ENCODE results near the gene JADE3. TPM values are rescaled to one million over a fixed set of nuclear protein-coding genes. Genes with fewer than 3 reads are reported as not detected.
"Not testable (repeated sequence)": the region's sequence is repeated elsewhere in the genome, so short reads cannot be mapped to it uniquely, and the experiment has no call there.

Gene JADE3
- total RNA-seq, 1 experiment from 2014 or later = 17.0 TPM

DNA sequence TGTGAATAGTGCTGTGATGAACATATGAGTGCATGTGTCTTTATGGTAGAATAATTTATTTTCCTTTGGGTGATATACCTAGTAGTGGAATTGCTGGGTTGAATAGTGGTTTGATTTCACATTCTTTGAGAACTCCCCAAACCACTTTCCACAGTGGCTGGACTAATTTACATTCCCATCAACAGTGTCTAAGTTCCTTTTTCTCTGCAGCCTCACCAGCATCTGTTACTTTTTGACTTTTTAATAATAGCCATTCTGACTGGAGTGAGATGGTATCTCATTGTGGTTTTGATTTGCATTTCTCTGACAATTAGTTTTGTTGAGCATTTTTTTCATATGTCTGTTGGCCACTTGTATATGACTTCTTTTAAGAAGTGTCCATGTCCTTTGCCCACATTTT lies 29.1 kb downstream of the JADE3 start:
- TF ChIP-seq, protein P1, sequence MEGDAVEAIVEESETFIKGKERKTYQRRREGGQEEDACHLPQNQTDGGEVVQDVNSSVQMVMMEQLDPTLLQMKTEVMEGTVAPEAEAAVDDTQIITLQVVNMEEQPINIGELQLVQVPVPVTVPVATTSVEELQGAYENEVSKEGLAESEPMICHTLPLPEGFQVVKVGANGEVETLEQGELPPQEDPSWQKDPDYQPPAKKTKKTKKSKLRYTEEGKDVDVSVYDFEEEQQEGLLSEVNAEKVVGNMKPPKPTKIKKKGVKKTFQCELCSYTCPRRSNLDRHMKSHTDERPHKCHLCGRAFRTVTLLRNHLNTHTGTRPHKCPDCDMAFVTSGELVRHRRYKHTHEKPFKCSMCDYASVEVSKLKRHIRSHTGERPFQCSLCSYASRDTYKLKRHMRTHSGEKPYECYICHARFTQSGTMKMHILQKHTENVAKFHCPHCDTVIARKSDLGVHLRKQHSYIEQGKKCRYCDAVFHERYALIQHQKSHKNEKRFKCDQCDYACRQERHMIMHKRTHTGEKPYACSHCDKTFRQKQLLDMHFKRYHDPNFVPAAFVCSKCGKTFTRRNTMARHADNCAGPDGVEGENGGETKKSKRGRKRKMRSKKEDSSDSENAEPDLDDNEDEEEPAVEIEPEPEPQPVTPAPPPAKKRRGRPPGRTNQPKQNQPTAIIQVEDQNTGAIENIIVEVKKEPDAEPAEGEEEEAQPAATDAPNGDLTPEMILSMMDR (IDR thresholded peaks at IDR 0.05; ENCODE audit: unreplicated experiment) = no peak
- no peak for DNase-seq
- Mint-ChIP-seq H3K4me1 (ENCODE audit: low read depth, unreplicated experiment) (peaks cover 10% of the 10 kb centered on the region), H3K9me3 (ENCODE audit: low read depth, unreplicated experiment) (no peaks in the 10 kb centered on the region), H3K27me3 (ENCODE audit: unreplicated experiment) (no peaks in the 10 kb centered on the region), H3K4me3 (ENCODE audit: low read depth, unreplicated experiment) (no peak overlapping the region), H3K27ac (ENCODE audit: unreplicated experiment) (no peak overlapping the region), H3K36me3 (ENCODE audit: insufficient read depth, unreplicated experiment) (no peaks in the 10 kb centered on the region)
- intact Hi-C loops (cut with micrococcal nuclease; ENCODE audit: unreplicated experiment) = no loop called here
- BruUV-seq (replicated peaks) = no TSS peak
- CTCF ChIA-PET = no interaction called here

DNA sequence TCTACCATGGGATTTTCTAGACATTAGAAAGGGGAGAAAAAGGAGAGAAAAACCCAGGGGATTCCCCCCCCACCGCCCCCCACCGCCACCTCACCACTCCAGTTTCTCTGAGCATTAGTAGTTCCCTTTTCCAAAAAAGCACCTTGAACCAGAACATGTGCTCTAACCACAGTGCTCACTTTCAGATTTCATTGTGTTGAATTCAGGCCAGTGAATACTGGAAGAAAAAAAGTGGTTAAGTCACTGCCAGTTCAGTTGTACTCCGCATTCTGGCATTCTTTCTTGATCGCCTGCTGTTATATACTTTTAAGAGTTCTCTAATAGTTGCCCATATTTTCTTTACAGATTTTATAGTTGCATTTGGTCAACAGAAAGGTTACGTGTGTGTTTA lies 40.9 kb downstream of the JADE3 start:
- intact Hi-C loops (cut with micrococcal nuclease; ENCODE audit: unreplicated experiment) = no loop called here
- no peaks in the 10 kb centered on the region for H3K9me3 Mint-ChIP-seq (ENCODE audit: low read depth, unreplicated experiment)
- CTCF ChIA-PET = no interaction called here
- DNase-seq = no peak
- H3K4me3 Mint-ChIP-seq (ENCODE audit: low read depth, unreplicated experiment) = no peak overlapping the region
- BruUV-seq (replicated peaks) = no TSS peak
- no peaks in the 10 kb centered on the region for H3K36me3 Mint-ChIP-seq (ENCODE audit: insufficient read depth, unreplicated experiment)
- TF ChIP-seq, protein P1 (IDR thresholded peaks at IDR 0.05; ENCODE audit: unreplicated experiment) = no peak
- no peaks in the 10 kb centered on the region for H3K27me3 Mint-ChIP-seq (ENCODE audit: unreplicated experiment)
- no peak overlapping the region for H3K27ac Mint-ChIP-seq (ENCODE audit: unreplicated experiment)
- H3K4me1 Mint-ChIP-seq (ENCODE audit: low read depth, unreplicated experiment) = peaks cover 24% of the 10 kb centered on the region

DNA sequence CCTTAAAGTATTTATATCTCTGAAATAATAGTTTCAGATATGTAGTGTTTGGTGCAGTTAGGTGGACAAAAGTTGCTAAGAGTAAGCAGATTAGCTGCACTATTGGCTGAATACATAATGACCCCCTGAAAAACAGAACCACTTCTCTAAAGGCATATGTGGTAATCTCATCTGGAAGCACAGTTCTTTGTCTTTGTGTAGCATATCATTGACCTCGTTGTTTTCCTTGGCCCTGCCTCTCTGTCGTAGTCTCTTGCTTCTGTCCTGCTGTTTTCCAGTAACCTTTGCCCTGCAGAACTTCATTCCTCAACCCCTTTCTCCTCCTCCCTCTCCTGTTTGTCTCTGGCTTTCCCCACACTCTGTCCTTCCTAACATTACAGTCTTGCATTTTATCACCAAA lies 41.4 kb downstream of the JADE3 start:
- intact Hi-C loops (cut with micrococcal nuclease; ENCODE audit: unreplicated experiment) = no loop called here
- Mint-ChIP-seq H3K27ac (ENCODE audit: unreplicated experiment) (no peak overlapping the region), H3K4me3 (ENCODE audit: low read depth, unreplicated experiment) (no peak overlapping the region), H3K9me3 (ENCODE audit: low read depth, unreplicated experiment) (no peaks in the 10 kb centered on the region), H3K4me1 (ENCODE audit: low read depth, unreplicated experiment) (peaks cover 25% of the 10 kb centered on the region), H3K36me3 (ENCODE audit: insufficient read depth, unreplicated experiment) (no peaks in the 10 kb centered on the region), H3K27me3 (ENCODE audit: unreplicated experiment) (no peaks in the 10 kb centered on the region)
- no peak for DNase-seq
- CTCF ChIA-PET = no interaction called here
- BruUV-seq (replicated peaks) = no TSS peak
- TF ChIP-seq, protein P1 (IDR thresholded peaks at IDR 0.05; ENCODE audit: unreplicated experiment) = no peak

DNA sequence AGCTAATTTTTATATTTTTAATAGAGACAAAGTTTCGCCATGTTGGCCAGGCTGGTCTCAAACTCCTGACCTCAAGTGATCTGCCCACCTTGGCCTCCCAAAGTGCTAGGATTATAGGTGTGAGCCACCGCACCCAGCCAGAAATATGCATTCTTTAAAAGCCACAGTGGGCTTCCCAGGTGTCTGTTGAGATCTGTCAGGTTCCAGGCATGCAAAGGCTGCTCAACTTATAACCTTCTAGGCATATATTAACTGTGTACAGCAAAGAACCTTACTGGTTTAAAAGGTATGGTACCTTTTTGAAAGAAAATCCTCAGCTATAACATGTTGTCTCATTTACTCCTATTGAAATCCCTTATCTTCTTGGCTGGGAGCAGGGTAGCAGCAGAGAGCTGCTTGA lies 42.5 kb downstream of the JADE3 start:
- Mint-ChIP-seq H3K27me3 (ENCODE audit: unreplicated experiment) (no peaks in the 10 kb centered on the region), H3K9me3 (ENCODE audit: low read depth, unreplicated experiment) (no peaks in the 10 kb centered on the region), H3K27ac (ENCODE audit: unreplicated experiment) (no peak overlapping the region), H3K4me3 (ENCODE audit: low read depth, unreplicated experiment) (no peak overlapping the region), H3K4me1 (ENCODE audit: low read depth, unreplicated experiment) (peaks cover 25% of the 10 kb centered on the region), H3K36me3 (ENCODE audit: insufficient read depth, unreplicated experiment) (no peaks in the 10 kb centered on the region)
- intact Hi-C loops (cut with micrococcal nuclease; ENCODE audit: unreplicated experiment) = no loop called here
- BruUV-seq (replicated peaks) = no TSS peak
- TF ChIP-seq, protein P1 (IDR thresholded peaks at IDR 0.05; ENCODE audit: unreplicated experiment) = no peak
- CTCF ChIA-PET = no interaction called here
- no peak for DNase-seq

DNA sequence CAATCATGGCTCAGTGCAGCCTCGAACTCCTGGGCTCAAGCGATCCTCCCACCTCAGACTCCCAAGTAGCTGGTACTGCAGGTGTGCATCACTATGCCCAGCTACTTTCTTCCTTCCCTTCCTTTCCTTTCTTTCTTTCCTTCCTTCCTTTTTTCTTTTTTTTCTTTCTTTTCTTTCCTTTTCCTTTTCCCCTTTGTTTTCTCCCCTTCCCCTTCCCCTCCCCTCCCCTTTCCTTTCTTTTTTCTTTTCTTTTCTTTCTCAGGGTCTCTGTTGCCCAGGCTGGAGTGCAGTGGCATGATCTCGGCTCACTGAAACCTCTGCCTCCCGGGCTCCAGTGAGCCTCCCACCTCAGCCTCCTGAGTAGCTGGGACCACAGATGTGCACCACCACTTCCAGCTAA lies 44.4 kb downstream of the JADE3 start:
- intact Hi-C loops (cut with micrococcal nuclease; ENCODE audit: unreplicated experiment); H3K27ac Mint-ChIP-seq (ENCODE audit: unreplicated experiment); BruUV-seq (replicated peaks); H3K36me3 Mint-ChIP-seq (ENCODE audit: insufficient read depth, unreplicated experiment); H3K9me3 Mint-ChIP-seq (ENCODE audit: low read depth, unreplicated experiment); H3K27me3 Mint-ChIP-seq (ENCODE audit: unreplicated experiment); DNase-seq; H3K4me3 Mint-ChIP-seq (ENCODE audit: low read depth, unreplicated experiment): not testable (repeated sequence)
- CTCF ChIA-PET = interaction anchor here (0.6 to 0.7 kb wide), 2 partner anchors 48 to 59 kb away, joined by 3 read pairs; no protein-coding TSS in a partner anchor
- peaks cover 25% of the 10 kb centered on the region for H3K4me1 Mint-ChIP-seq (ENCODE audit: low read depth, unreplicated experiment)
